Transverse colon (tissue), 4 donors: ENCODE results near the gene CDK13.

Source experiments
- CTCF ChIP-seq, 5 experiments: fragments of 200-600 bp in 3 of 5; fragments of 450-650 bp in 2 of 5; sonication (generic) in 3 of 5; IDR thresholded peaks; 1 replicate in 2 of 5; 2 replicates in 3 of 5; pipeline ENCODE4 v1.5.1; 2016 to 2017; ENCODE audit warnings: antibody characterized with exemption in 5 of 5, inconsistent platforms in 3 of 5, mild to moderate bottlenecking in 2 of 5, moderate library complexity in 1 of 5
- EP300 ChIP-seq: sonication (generic); formaldehyde crosslinking; IDR thresholded peaks from one replicate; pipeline ENCODE4 v1.6.1; 2017; ENCODE audit warnings: antibody characterized with exemption, low read depth
- POLR2A ChIP-seq: fragments of 450-650 bp; IDR thresholded peaks from one replicate; pipeline ENCODE4 v1.6.1; 2016; ENCODE audit warnings: antibody characterized with exemption, mild to moderate bottlenecking, moderate library complexity
- POLR2AphosphoS5 ChIP-seq, 3 donors: sonication (generic); formaldehyde crosslinking; IDR thresholded peaks; one replicate each; pipeline ENCODE4 v1.6.1; 2016; ENCODE audit warnings: antibody characterized with exemption in 3 of 3

- no peak for TF ChIP-seq CTCF (IDR thresholded peaks at IDR 0.05)
- TF ChIP-seq POLR2A: no peak
- no peak for TF ChIP-seq EP300
- TF ChIP-seq POLR2AphosphoS5 (IDR thresholded peaks at IDR 0.05): no peak
These were observed 170.0 kb downstream of the CDK13 start for GRCh38 chr7:40120020-40120419.
